Measurements from ENCODE around the gene BACE2.
"Not testable (repeated sequence)": the region's sequence is repeated elsewhere in the genome, so short reads cannot be mapped to it uniquely, and the experiment has no call there.

Gene BACE2

DNA sequence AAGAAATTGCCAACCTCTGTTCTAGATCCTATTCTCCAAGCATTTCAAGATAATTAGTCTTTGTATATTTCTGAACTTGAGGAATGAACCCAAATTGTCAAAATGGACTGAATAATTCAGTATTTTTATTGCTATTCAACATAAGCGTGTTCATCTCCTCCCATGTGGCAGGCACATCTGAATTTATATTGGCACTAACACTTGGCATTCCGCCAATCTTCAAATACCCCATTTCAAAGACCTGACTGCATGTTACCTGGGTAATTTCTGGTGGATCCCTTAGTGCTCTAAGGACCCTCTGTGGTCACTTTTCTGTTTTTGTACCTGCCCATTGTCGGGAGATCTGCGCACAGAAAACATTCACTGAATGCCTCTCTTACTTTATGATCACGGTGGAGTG, 66.6 kb downstream of the BACE2 start:
- Histone ChIP-seq H3K4me3 (ENCODE audit: insufficient read depth, low read depth, low read length) (no peak overlapping the region), H3K36me3 (ENCODE audit: control insufficient read depth, insufficient read depth, low read length) (no peaks in the 10 kb centered on the region), H3K27me3 (ENCODE audit: control insufficient read depth, insufficient read depth, low read length, poor library complexity, severe bottlenecking) (no peaks in the 10 kb centered on the region), H3K9me3 (ENCODE audit: control insufficient read depth, low read length) (no peaks in the 10 kb centered on the region), H3K4me1 (ENCODE audit: control insufficient read depth, insufficient read depth, low read length) (no peaks in the 10 kb centered on the region), H3K27ac (ENCODE audit: insufficient read depth, low read depth, low read length, poor library complexity, severe bottlenecking) (no peak overlapping the region)
- 88 to 92% methylated on average over 5 of the region's 5 CpGs for WGBS, 2 experiments

DNA sequence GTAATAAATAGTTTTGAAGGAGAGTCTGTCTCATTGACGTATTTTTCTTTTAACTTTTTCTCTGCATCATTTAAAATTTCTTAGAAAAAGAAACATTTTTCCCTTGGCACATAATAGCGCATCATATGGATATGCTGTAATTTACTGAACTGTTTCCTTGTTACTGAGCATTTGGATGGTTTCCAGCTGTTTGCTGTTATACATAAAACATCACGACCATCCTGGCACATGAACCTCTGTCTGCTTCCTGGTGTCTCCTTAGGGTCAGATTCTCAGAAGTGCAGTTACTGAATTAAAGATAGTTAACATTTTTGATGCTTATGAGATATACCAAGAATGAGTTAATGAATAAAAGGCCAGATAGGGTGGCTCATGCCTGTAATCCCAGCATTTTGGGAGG, 67.2 kb downstream of the BACE2 start:
- H3K4me1 ChIP-seq (ENCODE audit: control insufficient read depth, insufficient read depth, low read length) = no peaks in the 10 kb centered on the region
- no peaks in the 10 kb centered on the region for H3K36me3 ChIP-seq (ENCODE audit: control insufficient read depth, insufficient read depth, low read length)
- H3K27me3 ChIP-seq (ENCODE audit: control insufficient read depth, insufficient read depth, low read length, poor library complexity, severe bottlenecking) = no peaks in the 10 kb centered on the region
- no peaks in the 10 kb centered on the region for H3K9me3 ChIP-seq (ENCODE audit: control insufficient read depth, low read length)
- WGBS, 2 experiments = 93 to 95% methylated on average over 2 to 3 of the region's 3 CpGs
- no peak overlapping the region for H3K4me3 ChIP-seq (ENCODE audit: insufficient read depth, low read depth, low read length)
- no peak overlapping the region for H3K27ac ChIP-seq (ENCODE audit: insufficient read depth, low read depth, low read length, poor library complexity, severe bottlenecking)

DNA sequence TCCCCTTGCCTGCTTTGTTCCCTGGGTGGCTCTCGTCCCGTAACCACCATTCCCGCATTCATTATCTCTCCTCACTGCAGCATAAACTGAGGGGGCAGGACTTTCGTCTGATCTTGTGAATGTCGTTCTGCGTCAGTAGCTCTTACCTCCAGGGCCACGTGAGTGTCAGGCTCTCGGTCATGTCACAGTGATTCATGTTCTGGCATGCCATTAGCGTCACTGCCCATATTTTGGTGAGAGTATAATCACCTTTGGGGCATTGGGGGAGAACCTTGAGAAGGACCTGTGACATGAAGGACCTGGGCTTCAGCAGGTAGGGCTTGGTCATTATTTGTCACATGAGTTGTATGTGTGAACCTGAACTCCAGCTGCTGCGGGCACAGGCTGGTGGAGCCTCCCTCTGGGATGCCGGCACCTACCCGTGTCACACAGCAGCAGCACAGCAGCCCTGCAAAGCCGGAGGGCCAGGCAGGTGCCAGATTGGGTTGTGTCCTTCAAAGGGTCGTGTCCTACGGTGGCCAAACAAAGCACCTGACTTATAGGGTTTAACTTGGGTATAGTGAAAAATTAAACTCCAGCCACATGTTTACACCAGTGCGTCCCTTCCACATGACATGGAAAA, 68.5 kb downstream of the BACE2 start:
- Histone ChIP-seq H3K27ac (ENCODE audit: insufficient read depth, low read depth, low read length, poor library complexity, severe bottlenecking) (no peak overlapping the region), H3K27me3 (ENCODE audit: control insufficient read depth, insufficient read depth, low read length, poor library complexity, severe bottlenecking) (no peaks in the 10 kb centered on the region), H3K9me3 (ENCODE audit: control insufficient read depth, low read length) (no peaks in the 10 kb centered on the region), H3K4me3 (ENCODE audit: insufficient read depth, low read depth, low read length) (no peak overlapping the region), H3K4me1 (ENCODE audit: control insufficient read depth, insufficient read depth, low read length) (no peaks in the 10 kb centered on the region), H3K36me3 (ENCODE audit: control insufficient read depth, insufficient read depth, low read length) (no peaks in the 10 kb centered on the region)
- 94% methylated on average over 16 of the region's 16 CpGs for WGBS, 2 experiments

DNA sequence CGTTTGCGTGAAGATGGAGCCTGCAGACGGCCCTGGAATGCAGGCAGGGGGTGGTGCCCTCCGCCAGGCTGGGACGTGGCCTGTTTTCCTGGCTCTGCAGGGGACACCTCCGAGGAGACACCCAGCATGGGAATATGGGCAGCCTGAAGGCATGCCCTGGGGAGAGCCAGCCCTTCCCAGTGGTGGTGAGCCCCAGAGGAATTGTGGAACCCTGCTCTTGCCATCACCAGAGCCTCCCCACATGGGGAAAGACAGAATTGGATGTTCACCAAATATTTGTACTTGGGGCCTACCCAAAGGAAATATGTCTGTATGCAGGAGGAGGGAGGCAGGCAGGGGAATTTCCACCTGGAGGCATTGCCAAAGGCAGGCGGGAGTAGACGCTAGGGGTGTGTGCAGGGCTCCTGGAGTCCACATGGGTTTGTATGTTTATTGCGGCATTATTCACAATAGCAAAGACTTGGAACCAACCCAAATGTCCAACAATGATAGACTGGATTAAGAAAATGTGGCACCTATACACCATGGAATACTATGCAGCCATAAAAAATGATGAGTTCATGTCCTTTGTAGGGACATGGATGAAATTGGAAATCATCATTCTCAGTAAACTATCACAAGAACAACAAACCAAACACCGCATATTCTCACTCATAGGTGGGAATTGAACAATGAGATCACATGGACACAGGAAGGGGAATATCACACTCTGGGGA, 70.3 kb downstream of the BACE2 start:
- not testable (repeated sequence) for H3K36me3 ChIP-seq (ENCODE audit: control insufficient read depth, insufficient read depth, low read length); H3K4me3 ChIP-seq (ENCODE audit: insufficient read depth, low read depth, low read length); H3K27ac ChIP-seq (ENCODE audit: insufficient read depth, low read depth, low read length, poor library complexity, severe bottlenecking); H3K27me3 ChIP-seq (ENCODE audit: control insufficient read depth, insufficient read depth, low read length, poor library complexity, severe bottlenecking); H3K4me1 ChIP-seq (ENCODE audit: control insufficient read depth, insufficient read depth, low read length); H3K9me3 ChIP-seq (ENCODE audit: control insufficient read depth, low read length)
- 94 to 96% methylated on average over 8 to 9 of the region's 10 CpGs for WGBS, 2 experiments

DNA sequence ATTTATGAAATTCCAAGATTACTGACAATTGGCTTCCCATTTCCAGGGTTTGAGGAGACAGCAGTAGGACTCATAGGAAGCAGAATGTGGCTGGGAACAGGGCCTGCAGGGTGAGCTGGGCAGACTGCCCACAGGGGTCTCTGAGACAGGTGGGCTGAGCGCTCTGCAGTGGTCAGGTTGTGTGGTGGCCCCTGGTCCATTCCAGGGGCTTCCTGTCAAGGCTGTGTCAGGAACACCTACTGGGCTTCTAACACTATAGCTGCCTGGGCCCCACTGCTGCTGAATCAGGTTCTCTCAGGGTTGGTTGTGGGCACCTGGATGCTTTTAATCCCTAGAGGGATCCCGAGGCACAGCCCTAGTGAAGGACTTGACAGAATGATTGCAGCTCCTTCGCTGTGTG, 72.1 kb downstream of the BACE2 start:
- no peak overlapping the region for H3K4me3 ChIP-seq (ENCODE audit: insufficient read depth, low read depth, low read length)
- no peaks in the 10 kb centered on the region for H3K36me3 ChIP-seq (ENCODE audit: control insufficient read depth, insufficient read depth, low read length)
- 93 to 96% methylated on average over 3 of the region's 3 CpGs for WGBS, 2 experiments
- H3K9me3 ChIP-seq (ENCODE audit: control insufficient read depth, low read length) = no peaks in the 10 kb centered on the region
- no peak overlapping the region for H3K27ac ChIP-seq (ENCODE audit: insufficient read depth, low read depth, low read length, poor library complexity, severe bottlenecking)
- H3K27me3 ChIP-seq (ENCODE audit: control insufficient read depth, insufficient read depth, low read length, poor library complexity, severe bottlenecking) = no peaks in the 10 kb centered on the region
- H3K4me1 ChIP-seq (ENCODE audit: control insufficient read depth, insufficient read depth, low read length) = no peaks in the 10 kb centered on the region

DNA sequence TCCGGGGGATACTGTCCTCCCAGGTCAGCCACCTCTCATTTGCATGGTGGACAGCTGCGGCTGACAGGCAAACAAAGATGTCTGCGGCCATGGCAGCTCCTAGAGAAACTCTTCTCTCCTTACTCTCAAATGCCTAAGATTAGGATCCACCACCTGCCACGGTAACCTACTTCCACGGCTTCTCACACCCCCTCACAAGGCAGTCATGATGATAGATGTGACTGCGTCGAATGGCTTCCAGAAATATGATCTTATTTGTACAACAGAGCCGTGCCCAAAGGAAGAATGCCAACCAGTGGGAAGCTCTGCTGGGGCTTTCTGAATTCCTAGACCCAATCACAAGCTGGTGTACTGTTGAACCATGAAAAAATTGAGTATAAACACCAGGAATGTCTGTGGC, 73.4 kb downstream of the BACE2 start:
- no peaks in the 10 kb centered on the region for H3K36me3 ChIP-seq (ENCODE audit: control insufficient read depth, insufficient read depth, low read length)
- no peaks in the 10 kb centered on the region for H3K27me3 ChIP-seq (ENCODE audit: control insufficient read depth, insufficient read depth, low read length, poor library complexity, severe bottlenecking)
- H3K9me3 ChIP-seq (ENCODE audit: control insufficient read depth, low read length) = no peaks in the 10 kb centered on the region
- 91 to 94% methylated on average over 8 of the region's 8 CpGs for WGBS, 2 experiments
- no peak overlapping the region for H3K27ac ChIP-seq (ENCODE audit: insufficient read depth, low read depth, low read length, poor library complexity, severe bottlenecking)
- no peaks in the 10 kb centered on the region for H3K4me1 ChIP-seq (ENCODE audit: control insufficient read depth, insufficient read depth, low read length)
- no peak overlapping the region for H3K4me3 ChIP-seq (ENCODE audit: insufficient read depth, low read depth, low read length)

DNA sequence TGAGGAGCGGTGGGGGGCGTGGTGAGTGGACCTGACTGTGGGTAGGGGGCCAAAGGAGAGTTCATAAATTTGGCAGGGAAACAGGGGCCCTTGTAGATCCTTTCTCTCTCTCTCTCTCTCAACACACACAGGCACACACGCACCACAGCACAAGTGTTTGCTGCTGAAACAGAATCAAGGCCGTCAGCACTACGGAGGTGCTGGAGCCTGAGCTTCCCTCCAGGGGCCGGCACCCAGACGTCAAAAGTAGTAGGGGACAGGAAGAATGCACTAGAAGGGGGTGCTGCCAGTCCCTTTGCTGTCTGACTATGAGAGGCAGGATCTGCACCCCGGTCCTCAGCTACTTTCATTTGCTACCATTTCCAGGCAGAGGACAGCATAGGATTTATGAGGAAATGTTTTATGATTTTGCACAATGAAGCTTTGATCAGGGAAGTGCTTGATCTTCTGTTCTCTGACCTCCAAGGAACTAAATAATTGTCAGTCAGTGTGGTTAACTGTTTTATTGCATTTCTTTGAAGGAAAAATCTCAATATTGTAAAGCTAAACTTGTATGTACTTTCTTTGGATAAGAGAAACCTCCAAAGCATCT, 74.4 kb downstream of the BACE2 start:
- Histone ChIP-seq H3K27me3 (ENCODE audit: control insufficient read depth, insufficient read depth, low read length, poor library complexity, severe bottlenecking) (no peaks in the 10 kb centered on the region), H3K4me1 (ENCODE audit: control insufficient read depth, insufficient read depth, low read length) (no peaks in the 10 kb centered on the region), H3K27ac (ENCODE audit: insufficient read depth, low read depth, low read length, poor library complexity, severe bottlenecking) (no peak overlapping the region), H3K4me3 (ENCODE audit: insufficient read depth, low read depth, low read length) (no peak overlapping the region), H3K9me3 (ENCODE audit: control insufficient read depth, low read length) (no peaks in the 10 kb centered on the region), H3K36me3 (ENCODE audit: control insufficient read depth, insufficient read depth, low read length) (no peaks in the 10 kb centered on the region)
- WGBS, 2 experiments = 79 to 83% methylated on average over 7 to 8 of the region's 8 CpGs

DNA sequence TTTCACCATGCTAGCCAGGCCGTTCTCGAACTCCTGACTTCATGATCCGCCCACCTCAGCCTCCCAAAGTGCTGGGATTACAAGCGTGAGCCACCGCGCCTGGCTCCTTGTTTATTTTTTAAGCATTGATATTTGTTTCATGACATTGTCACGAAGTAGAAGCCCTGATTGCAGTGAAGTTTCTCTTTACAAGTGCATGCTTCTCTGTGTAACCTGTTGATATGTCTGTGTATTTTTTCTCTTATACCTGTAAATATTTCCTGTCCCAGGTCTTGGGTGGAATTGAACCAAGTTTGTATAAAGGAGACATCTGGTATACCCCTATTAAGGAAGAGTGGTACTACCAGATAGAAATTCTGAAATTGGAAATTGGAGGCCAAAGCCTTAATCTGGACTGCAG, 75.1 kb downstream of the BACE2 start:
- no peaks in the 10 kb centered on the region for H3K36me3 ChIP-seq (ENCODE audit: control insufficient read depth, insufficient read depth, low read length)
- H3K27me3 ChIP-seq (ENCODE audit: control insufficient read depth, insufficient read depth, low read length, poor library complexity, severe bottlenecking) = no peaks in the 10 kb centered on the region
- WGBS, 2 experiments = 91 to 97% methylated on average over 7 of the region's 7 CpGs
- H3K4me3 ChIP-seq (ENCODE audit: insufficient read depth, low read depth, low read length) = no peak overlapping the region
- no peaks in the 10 kb centered on the region for H3K9me3 ChIP-seq (ENCODE audit: control insufficient read depth, low read length)
- no peak overlapping the region for H3K27ac ChIP-seq (ENCODE audit: insufficient read depth, low read depth, low read length, poor library complexity, severe bottlenecking)
- no peaks in the 10 kb centered on the region for H3K4me1 ChIP-seq (ENCODE audit: control insufficient read depth, insufficient read depth, low read length)

DNA sequence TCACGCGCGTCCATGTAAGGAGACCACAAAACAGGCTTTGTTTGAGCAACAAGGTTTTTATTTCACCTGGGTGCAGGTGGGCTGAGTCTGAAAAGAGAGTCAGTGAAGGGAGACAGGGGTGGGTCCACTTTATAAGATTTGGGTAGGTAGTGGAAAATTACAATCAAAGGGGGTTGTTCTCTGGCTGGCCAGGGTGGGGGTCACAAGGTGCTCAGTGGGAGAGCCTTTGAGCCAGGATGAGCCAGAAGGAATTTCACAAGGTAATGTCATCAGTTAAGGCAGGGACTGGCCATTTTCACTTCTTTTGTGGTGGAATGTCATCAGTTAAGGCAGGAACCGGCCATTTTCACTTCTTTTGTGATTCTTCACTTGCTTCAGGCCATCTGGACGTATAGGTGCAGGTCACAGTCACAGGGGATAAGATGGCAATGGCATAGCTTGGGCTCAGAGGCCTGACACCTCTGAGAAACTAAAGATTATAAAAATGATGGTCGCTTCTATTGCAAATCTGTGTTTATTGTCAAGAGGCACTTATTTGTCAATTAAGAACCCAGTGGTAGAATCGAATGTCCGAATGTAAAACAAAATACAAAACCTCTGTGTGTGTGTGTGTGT, 76.4 kb downstream of the BACE2 start:
- not testable (repeated sequence) for H3K4me1 ChIP-seq (ENCODE audit: control insufficient read depth, insufficient read depth, low read length); H3K9me3 ChIP-seq (ENCODE audit: control insufficient read depth, low read length); H3K27ac ChIP-seq (ENCODE audit: insufficient read depth, low read depth, low read length, poor library complexity, severe bottlenecking); H3K27me3 ChIP-seq (ENCODE audit: control insufficient read depth, insufficient read depth, low read length, poor library complexity, severe bottlenecking); H3K36me3 ChIP-seq (ENCODE audit: control insufficient read depth, insufficient read depth, low read length); H3K4me3 ChIP-seq (ENCODE audit: insufficient read depth, low read depth, low read length)
- 85 to 87% methylated on average over 8 of the region's 8 CpGs for WGBS, 2 experiments

DNA sequence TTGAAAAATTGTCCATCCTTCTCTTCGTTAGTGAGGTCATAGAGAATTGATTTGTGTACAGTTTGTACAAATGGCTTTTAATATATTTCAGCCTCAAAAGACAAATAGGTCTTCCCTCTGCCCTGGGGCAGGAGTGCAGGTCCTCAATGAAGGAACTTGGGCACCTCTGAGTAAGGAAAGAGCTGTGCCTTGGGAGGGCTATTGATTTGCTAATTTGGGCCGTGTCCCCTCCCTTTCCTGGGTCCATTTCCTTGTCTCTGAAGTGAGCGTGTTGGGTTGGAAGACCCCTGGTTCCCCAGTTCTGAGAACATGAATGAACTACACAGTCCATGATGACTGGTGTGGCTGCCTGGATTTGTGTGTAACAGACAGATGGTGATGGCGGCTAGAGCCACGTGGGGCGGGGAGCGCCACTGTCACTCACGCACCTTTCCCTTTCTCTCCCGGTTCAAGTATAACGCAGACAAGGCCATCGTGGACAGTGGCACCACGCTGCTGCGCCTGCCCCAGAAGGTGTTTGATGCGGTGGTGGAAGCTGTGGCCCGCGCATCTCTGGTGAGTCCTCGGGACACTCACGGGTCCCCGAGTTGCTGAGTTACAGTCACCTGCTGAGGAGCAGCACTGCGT, 77.7 kb downstream of the BACE2 start:
- no peak overlapping the region for H3K27ac ChIP-seq (ENCODE audit: insufficient read depth, low read depth, low read length, poor library complexity, severe bottlenecking)
- no peaks in the 10 kb centered on the region for H3K9me3 ChIP-seq (ENCODE audit: control insufficient read depth, low read length)
- H3K36me3 ChIP-seq (ENCODE audit: control insufficient read depth, insufficient read depth, low read length) = no peaks in the 10 kb centered on the region
- H3K4me1 ChIP-seq (ENCODE audit: control insufficient read depth, insufficient read depth, low read length) = no peaks in the 10 kb centered on the region
- 88 to 89% methylated on average over 20 of the region's 20 CpGs for WGBS, 2 experiments
- no peaks in the 10 kb centered on the region for H3K27me3 ChIP-seq (ENCODE audit: control insufficient read depth, insufficient read depth, low read length, poor library complexity, severe bottlenecking)
- H3K4me3 ChIP-seq (ENCODE audit: insufficient read depth, low read depth, low read length) = no peak overlapping the region
